B cell (primary cell): ENCODE data around the gene CPD. TPM values are rescaled to one million over a fixed set of nuclear protein-coding genes. Genes with fewer than 3 reads are reported as not detected.

Experiments used
- ATAC-seq: fragments of 200-7000 bp; cut with Tn5 transposase; one replicate; pipeline ENCODE4 v1.10.0; 2021; ENCODE audit warnings: low read depth, mild to moderate bottlenecking, moderate number of reproducible peaks, moderate library complexity
- CTCF ChIA-PET: fragments of 350-600 bp; sonication (Branson Sonifier 250); formaldehyde crosslinking; loops from one replicate; lab custom pipeline; 2021; ENCODE audit warnings: antibody characterized with exemption, inconsistent platforms; lab: Charles Lee
- POLR2A ChIA-PET: fragments of 350-600 bp; sonication (Branson Sonifier 250); formaldehyde crosslinking; loops from one replicate; lab custom pipeline; 2021; ENCODE audit warnings: antibody characterized with exemption; lab: Charles Lee
- DNase-seq: peaks from one replicate; pipeline ENCODE4 v3.0.0; 2013
- H2AFZ ChIP-seq: 2 replicates; pipeline ENCODE4 v1.6.1; 2012; ENCODE audit warnings: mild to moderate bottlenecking, low read depth, low read length; ENCODE audit not compliant: insufficient read depth, poor library complexity, severe bottlenecking
- H3K27ac ChIP-seq, 2 donors: 1 replicate in 1 of 2; 2 replicates in 1 of 2; pipeline ENCODE4 v1.5.1; 2012 to 2013; ENCODE audit warnings: low read length in 2 of 2, mild to moderate bottlenecking in 2 of 2, moderate library complexity in 1 of 2
- H3K27me3 ChIP-seq, 4 experiments: fragments of 200-600 bp in 1 of 4; sonication (generic) in 1 of 4; replicated peaks in 1 of 4; 1 replicate in 2 of 4; 2 replicates in 2 of 4; pipeline versions ENCODE4 v1.6.1 to v1.7.0; 2013 to 2016; ENCODE audit warnings: low read length in 3 of 4, mild to moderate bottlenecking in 2 of 4, mixed read lengths in 1 of 4, moderate library complexity in 1 of 4; ENCODE audit not compliant: insufficient read depth in 4 of 4, control insufficient read depth in 3 of 4; ENCODE audit errors: control extremely low read depth in 1 of 4
- H3K36me3 ChIP-seq, 2 experiments: replicated peaks in 1 of 2; 1 replicate in 1 of 2; 2 replicates in 1 of 2; pipeline versions ENCODE4 v1.6.1 to v1.7.1; 2013; ENCODE audit warnings: low read length in 1 of 2; ENCODE audit not compliant: insufficient read depth in 2 of 2, control insufficient read depth in 1 of 2; ENCODE audit errors: control extremely low read depth in 1 of 2, extremely low read depth in 1 of 2
- H3K4me1 ChIP-seq, 2 donors: fragments of 200-600 bp in 1 of 2; sonication (generic) in 1 of 2; 1 replicate in 1 of 2; 2 replicates in 1 of 2; pipeline versions ENCODE4 v1.5.1 to v1.6.1; 2013 to 2017; ENCODE audit warnings: low read length in 2 of 2; ENCODE audit not compliant: control insufficient read depth in 2 of 2, insufficient read depth in 2 of 2
- H3K4me2 ChIP-seq: replicated peaks from 2 replicates; pipeline ENCODE3; 2012; ENCODE audit warnings: mild to moderate bottlenecking, low read depth, low read length; ENCODE audit not compliant: poor library complexity, severe bottlenecking
- H3K4me3 ChIP-seq, 5 experiments: fragments of 200-600 bp in 1 of 5; sonication (generic) in 1 of 5; 1 replicate in 3 of 5; 2 replicates in 2 of 5; pipeline versions ENCODE4 v1.5.1 to v1.7.0; 2011 to 2016; ENCODE audit warnings: low read length in 4 of 5, mild to moderate bottlenecking in 4 of 5, low read depth in 2 of 5, control low read depth in 1 of 5, moderate library complexity in 1 of 5; ENCODE audit not compliant: insufficient read depth in 1 of 5; ENCODE audit errors: control extremely low read depth in 1 of 5, extremely low read depth in 1 of 5
- H3K79me2 ChIP-seq: fragments of 200-600 bp; sonication (generic); one replicate; pipeline ENCODE4 v1.6.0; 2016; ENCODE audit warnings: low read length; ENCODE audit not compliant: control insufficient read depth, insufficient read depth
- H3K9ac ChIP-seq: fragments of 200-600 bp; sonication (generic); 2 replicates; pipeline ENCODE4 v1.6.1; 2017; ENCODE audit warnings: mild to moderate bottlenecking, low read length, moderate library complexity
- H3K9me3 ChIP-seq, 3 donors: one replicate each; pipeline versions ENCODE4 v1.6.1 to v1.7.1; 2013; ENCODE audit warnings: low read length in 2 of 3; ENCODE audit not compliant: control insufficient read depth in 2 of 3, insufficient read depth in 1 of 3; ENCODE audit errors: control extremely low read depth in 1 of 3
- H4K20me1 ChIP-seq: 2 replicates; pipeline ENCODE4 v1.6.0; 2012; ENCODE audit warnings: mild to moderate bottlenecking, low read length; ENCODE audit not compliant: insufficient read depth, control insufficient read depth, poor library complexity, severe bottlenecking
- H3K27ac Mint-ChIP-seq: one replicate; pipeline ENCODE4 v1.8.0; 2021; ENCODE audit warnings: mixed read lengths
- H3K27me3 Mint-ChIP-seq: one replicate; pipeline ENCODE4 v1.8.0; 2021; ENCODE audit warnings: mixed read lengths
- H3K4me1 Mint-ChIP-seq: one replicate; pipeline ENCODE4 v1.8.0; 2021; ENCODE audit warnings: mixed read lengths
- H3K4me3 Mint-ChIP-seq: one replicate; pipeline ENCODE4 v1.8.0; 2021; ENCODE audit warnings: mixed read lengths
- H3K9me3 Mint-ChIP-seq: one replicate; pipeline ENCODE4 v1.8.0; 2022; ENCODE audit warnings: mixed read lengths; ENCODE audit not compliant: insufficient read depth
- EZH2 ChIP-seq: IDR thresholded peaks from 2 replicates; pipeline ENCODE4 v1.6.1; 2012; ENCODE audit warnings: borderline replicate concordance, low read depth, mild to moderate bottlenecking, moderate library complexity, low read length; ENCODE audit not compliant: insufficient read depth, poor library complexity, severe bottlenecking
- WGBS: methylation state at CpG from one replicate; pipeline ENCODE4 v1.1.5; 2013; ENCODE audit warnings: missing lambda C conversion rate; ENCODE audit not compliant: insufficient coverage; 5-methylcytosine and 5-hydroxymethylcytosine counted together
- intact Hi-C: fragments of 100-400 bp; cut with micrococcal nuclease; formaldehyde crosslinking; loops from one replicate; pipeline ENCODE4 v1.10.0; 2022
- polyA plus RNA-seq: library from polyadenylated mRNA; depleted of rRNA; stranded (reverse); fragments of >200 nt; gene quantifications from 2 replicates; pipeline ENCODE4 v1.2.3, GENCODE V29; 2012
- total RNA-seq, 2 donors: library from RNA; stranded (reverse); fragments of 120-200 nt in 1 of 2; gene quantifications; 1 replicate in 1 of 2; 2 replicates in 1 of 2; pipeline versions ENCODE4 v1.2.3 to v1.2.4, GENCODE V29; 2013 to 2022
- TF ChIP-seq, protein P1 (sequence below): fragments of 200-600 bp; IDR thresholded peaks from one replicate; pipeline ENCODE4 v1.8.0; 2022; ENCODE audit warnings: antibody characterized with exemption, mild to moderate bottlenecking

The CPD gene
- total and polyA plus RNA-seq, 2 donors (not counting 1 experiment from before 2014, with no cell fraction given), result 1.5 to 15.6 TPM

DNA sequence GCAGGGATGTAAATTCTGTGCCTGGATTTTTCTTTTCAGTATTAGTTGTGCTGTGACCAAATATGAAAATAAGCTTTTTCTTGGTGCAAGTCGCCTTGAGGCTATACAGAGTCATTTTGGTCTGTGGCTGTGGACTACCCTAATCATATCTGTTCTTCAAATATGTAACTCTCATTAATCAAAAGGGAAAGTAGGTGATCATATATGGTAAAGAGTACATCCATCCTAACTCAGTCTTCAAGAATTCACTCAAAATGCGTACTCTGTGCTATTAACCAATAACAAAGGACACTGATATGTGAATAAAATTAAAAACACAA is 2.6 kb downstream of the CPD start:
- H3K36me3 ChIP-seq, result no peaks in the 10 kb centered on the region
- H3K27ac Mint-ChIP-seq, result no peak overlapping the region
- H3K27me3 Mint-ChIP-seq, result peaks cover 41% of the 10 kb centered on the region
- no peak for TF ChIP-seq EZH2
- TF ChIP-seq, protein P1, sequence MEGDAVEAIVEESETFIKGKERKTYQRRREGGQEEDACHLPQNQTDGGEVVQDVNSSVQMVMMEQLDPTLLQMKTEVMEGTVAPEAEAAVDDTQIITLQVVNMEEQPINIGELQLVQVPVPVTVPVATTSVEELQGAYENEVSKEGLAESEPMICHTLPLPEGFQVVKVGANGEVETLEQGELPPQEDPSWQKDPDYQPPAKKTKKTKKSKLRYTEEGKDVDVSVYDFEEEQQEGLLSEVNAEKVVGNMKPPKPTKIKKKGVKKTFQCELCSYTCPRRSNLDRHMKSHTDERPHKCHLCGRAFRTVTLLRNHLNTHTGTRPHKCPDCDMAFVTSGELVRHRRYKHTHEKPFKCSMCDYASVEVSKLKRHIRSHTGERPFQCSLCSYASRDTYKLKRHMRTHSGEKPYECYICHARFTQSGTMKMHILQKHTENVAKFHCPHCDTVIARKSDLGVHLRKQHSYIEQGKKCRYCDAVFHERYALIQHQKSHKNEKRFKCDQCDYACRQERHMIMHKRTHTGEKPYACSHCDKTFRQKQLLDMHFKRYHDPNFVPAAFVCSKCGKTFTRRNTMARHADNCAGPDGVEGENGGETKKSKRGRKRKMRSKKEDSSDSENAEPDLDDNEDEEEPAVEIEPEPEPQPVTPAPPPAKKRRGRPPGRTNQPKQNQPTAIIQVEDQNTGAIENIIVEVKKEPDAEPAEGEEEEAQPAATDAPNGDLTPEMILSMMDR, result no peak
- no peak overlapping the region for H3K27ac ChIP-seq
- no peaks in the 10 kb centered on the region for H3K9me3 Mint-ChIP-seq
- H3K4me3 Mint-ChIP-seq, result no peak overlapping the region
- no peaks in the 10 kb centered on the region for H3K79me2 ChIP-seq
- H2AFZ ChIP-seq, result no peak overlapping the region
- peaks cover 0 to 32% (median 30%) of the 10 kb centered on the region in 4 experiments for H3K27me3 ChIP-seq
- ChIA-PET POLR2A (no interaction called here), CTCF (interaction anchor here (0.6 to 1.0 kb wide), 3 partner anchors 16 to 46 kb away, joined by 4 to 5 read pairs (median 4); no protein-coding TSS in a partner anchor)
- intact Hi-C loops, result no loop called here
- peak overlapping the region in 1 of 5 experiments; percentile 97 for H3K4me3 ChIP-seq
- H3K4me2 ChIP-seq, result no peak overlapping the region
- peaks cover 17 to 19% of the 10 kb centered on the region in 2 donors for H3K4me1 ChIP-seq
- H4K20me1 ChIP-seq, result peaks cover 14% of the 10 kb centered on the region
- no CpG with 5 or more reads among the region's 2 CpGs for WGBS
- H3K4me1 Mint-ChIP-seq, result peaks cover 28% of the 10 kb centered on the region
- no peaks in the 10 kb centered on the region for H3K9me3 ChIP-seq
- no peak overlapping the region for H3K9ac ChIP-seq
- no peak for DNase-seq
- ATAC-seq, result no peak

DNA sequence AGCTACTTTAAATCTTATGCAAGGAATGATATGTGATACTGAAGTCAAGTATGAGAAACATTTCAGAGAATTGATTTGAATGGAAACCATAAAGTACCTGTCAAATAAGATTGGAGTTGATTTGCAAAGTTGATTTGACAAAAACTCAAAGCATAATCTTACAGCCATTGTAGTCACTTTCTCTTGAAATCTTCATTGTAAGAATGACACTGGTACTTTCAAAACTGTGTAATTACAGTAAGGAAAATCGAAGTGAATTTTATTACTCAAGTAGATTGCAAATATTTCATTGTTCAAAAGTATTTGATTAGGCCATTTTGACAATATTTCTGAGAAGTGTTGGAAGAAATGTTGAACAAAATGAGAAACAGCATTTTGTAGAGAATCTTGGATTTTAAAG is 3.6 kb downstream of the CPD start:
- Mint-ChIP-seq H3K4me3 (no peak overlapping the region), H3K9me3 (no peaks in the 10 kb centered on the region), H3K27ac (no peak overlapping the region), H3K4me1 (peaks cover 28% of the 10 kb centered on the region), H3K27me3 (peaks cover 32% of the 10 kb centered on the region)
- H3K9ac ChIP-seq, result no peak overlapping the region
- H3K4me1 ChIP-seq, result peaks cover 17 to 19% of the 10 kb centered on the region in 2 donors
- no CpG with 5 or more reads among the region's 1 CpG for WGBS
- ChIA-PET POLR2A (no interaction called here), CTCF (no interaction called here)
- H3K27ac ChIP-seq, result no peak overlapping the region
- ATAC-seq, result no peak
- no peaks in the 10 kb centered on the region for H3K36me3 ChIP-seq
- DNase-seq, result no peak
- no peak overlapping the region for H3K4me2 ChIP-seq
- intact Hi-C loops, result no loop called here
- TF ChIP-seq EZH2, result no peak
- TF ChIP-seq, protein P1, result no peak
- no peaks in the 10 kb centered on the region for H3K9me3 ChIP-seq
- no peak overlapping the region for H2AFZ ChIP-seq
- H3K79me2 ChIP-seq, result no peaks in the 10 kb centered on the region
- peaks cover 14% of the 10 kb centered on the region for H4K20me1 ChIP-seq
- H3K4me3 ChIP-seq, result no peak overlapping the region
- peaks cover 0 to 22% (median 20%) of the 10 kb centered on the region in 4 experiments for H3K27me3 ChIP-seq
